H1 (cell line): ENCODE results near the gene C14orf119. TPM values are rescaled to one million over a fixed set of nuclear protein-coding genes. Genes with fewer than 3 reads are reported as not detected.

Experiments
- CTCF ChIA-PET: fragments of 300-600 bp; sonication (Branson Sonifier 250); formaldehyde crosslinking; loops from one replicate; lab custom pipeline; 2021; ENCODE audit not compliant: partially characterized antibody; lab: Charles Lee
- POLR2A ChIA-PET: fragments of 300-600 bp; sonication (Branson Sonifier 250); formaldehyde crosslinking; loops from one replicate; lab custom pipeline; 2021; ENCODE audit warnings: inconsistent platforms; ENCODE audit not compliant: partially characterized antibody; lab: Charles Lee
- DNase-seq, 2 experiments: peaks; one replicate each; pipeline versions ENCODE4 v3.0.0 to v3.0.0-alpha.2; 2010 to 2022; ENCODE audit warnings: low spot score in 2 of 2, low read depth in 1 of 2, mixed read lengths in 1 of 2
- FAIRE-seq: peaks from 2 replicates; lab custom pipeline; 2011; peaks lifted over from hg19 to GRCh38; lab: Jason Lieb, UNC
- H2AFZ ChIP-seq: 2 replicates; pipeline ENCODE4 v1.8.1; 2012; ENCODE audit warnings: low read length, inconsistent platforms
- H2AK5ac ChIP-seq: 2 replicates; pipeline ENCODE4 v1.6.1; 2013; ENCODE audit warnings: low read depth, low read length
- H2BK120ac ChIP-seq: replicated peaks from 2 replicates; pipeline ENCODE3; 2013; ENCODE audit warnings: low read depth, low read length, inconsistent platforms
- H2BK12ac ChIP-seq: 2 replicates; pipeline ENCODE4 v1.6.1; 2013; ENCODE audit warnings: low read depth, low read length
- H2BK15ac ChIP-seq: 2 replicates; pipeline ENCODE4 v1.6.1; 2013; ENCODE audit warnings: low read length
- H2BK20ac ChIP-seq: 2 replicates; pipeline ENCODE4 v1.6.1; 2013; ENCODE audit warnings: low read length
- H2BK5ac ChIP-seq: 2 replicates; pipeline ENCODE4 v1.6.1; 2013; ENCODE audit warnings: low read depth, low read length
- H3K14ac ChIP-seq: 2 replicates; pipeline ENCODE4 v1.6.1; 2013; ENCODE audit warnings: inconsistent platforms; ENCODE audit not compliant: insufficient read length
- H3K18ac ChIP-seq: 2 replicates; pipeline ENCODE4 v1.6.1; 2013; ENCODE audit warnings: low read length; ENCODE audit errors: extremely low read depth
- H3K23ac ChIP-seq: 2 replicates; pipeline ENCODE4 v1.6.1; 2013; ENCODE audit warnings: inconsistent platforms; ENCODE audit not compliant: insufficient read length
- H3K23me2 ChIP-seq: 2 replicates; pipeline ENCODE4 v1.6.1; 2013; ENCODE audit warnings: low read depth, low read length
- H3K27ac ChIP-seq: 2 replicates; pipeline ENCODE4 v1.6.1; 2011; ENCODE audit warnings: low read depth, low read length, inconsistent platforms
- H3K27me3 ChIP-seq, 4 experiments: replicated peaks in 1 of 4; 1 replicate in 1 of 4; 2 replicates in 3 of 4; pipeline versions ENCODE4 v1.6.1 to v1.8.1; 2011 to 2013; ENCODE audit warnings: low read length in 3 of 4, mild to moderate bottlenecking in 3 of 4, inconsistent platforms in 2 of 4, mixed read lengths in 2 of 4, moderate library complexity in 1 of 4; ENCODE audit not compliant: control insufficient read depth in 3 of 4, insufficient read depth in 3 of 4; ENCODE audit errors: extremely low read depth in 1 of 4
- H3K36me3 ChIP-seq, 4 experiments: 2 replicates each; pipeline versions ENCODE4 v1.6.1 to v1.8.1; 2011 to 2013; ENCODE audit warnings: mild to moderate bottlenecking in 4 of 4, low read length in 3 of 4, moderate library complexity in 2 of 4, control low read depth in 1 of 4, inconsistent platforms in 1 of 4; ENCODE audit not compliant: insufficient read depth in 4 of 4, control insufficient read depth in 2 of 4
- H3K4ac ChIP-seq: replicated peaks from 2 replicates; pipeline ENCODE3; 2013; ENCODE audit warnings: low read length, low read depth, mixed read lengths, inconsistent platforms; ENCODE audit not compliant: insufficient read length
- H3K4me1 ChIP-seq, 4 experiments: replicated peaks in 1 of 4; 1 replicate in 1 of 4; 2 replicates in 3 of 4; pipeline versions ENCODE4 v1.6.1 to v1.8.1; 2011 to 2013; ENCODE audit warnings: low read length in 3 of 4, inconsistent platforms in 2 of 4, mixed read lengths in 1 of 4; ENCODE audit not compliant: insufficient read depth in 4 of 4, control insufficient read depth in 3 of 4
- H3K4me2 ChIP-seq, 2 experiments: 2 replicates each; pipeline versions ENCODE4 v1.6.1 to v1.8.1; 2011 to 2013; ENCODE audit warnings: low read depth in 2 of 2, low read length in 2 of 2, control low read depth in 1 of 2, inconsistent platforms in 1 of 2, mild to moderate bottlenecking in 1 of 2; ENCODE audit not compliant: insufficient read depth in 1 of 2
- H3K4me3 ChIP-seq, 4 experiments: fragments of 200-600, 300-600 bp in 1 of 4; sonication (generic), shearing (Covaris generic), sonication (Bioruptor Twin) in 1 of 4; 2 replicates each; pipeline versions ENCODE4 v1.5.1 to v1.8.1; 2011 to 2016; ENCODE audit warnings: low read length in 4 of 4, low read depth in 3 of 4, control low read depth in 2 of 4, inconsistent platforms in 2 of 4, mild to moderate bottlenecking in 2 of 4, mixed read lengths in 1 of 4, moderate library complexity in 1 of 4; ENCODE audit not compliant: insufficient read depth in 2 of 4; ENCODE audit errors: extremely low read depth in 1 of 4
- H3K56ac ChIP-seq: replicated peaks from 2 replicates; pipeline ENCODE3; 2013; ENCODE audit warnings: low read depth, mild to moderate bottlenecking, mixed read lengths, low read length, inconsistent platforms; ENCODE audit not compliant: insufficient read length
- H3K79me1 ChIP-seq: 2 replicates; pipeline ENCODE4 v1.6.1; 2013; ENCODE audit warnings: low read depth, low read length, control low read depth
- H3K79me2 ChIP-seq, 2 experiments: 2 replicates each; pipeline versions ENCODE4 v1.6.1 to v1.8.1; 2012 to 2013; ENCODE audit warnings: low read length in 2 of 2, mild to moderate bottlenecking in 2 of 2, inconsistent platforms in 1 of 2; ENCODE audit not compliant: insufficient read depth in 2 of 2, control insufficient read depth in 1 of 2
- H3K9ac ChIP-seq, 4 experiments: replicated peaks in 1 of 4; 1 replicate in 1 of 4; 2 replicates in 3 of 4; pipeline versions ENCODE4 v1.6.1 to v1.8.1; 2011 to 2013; ENCODE audit warnings: low read depth in 3 of 4, low read length in 3 of 4, control low read depth in 2 of 4, mild to moderate bottlenecking in 2 of 4, moderate library complexity in 2 of 4, inconsistent platforms in 1 of 4; ENCODE audit errors: extremely low read depth in 1 of 4
- H3K9me3 ChIP-seq, 2 experiments: 2 replicates each; pipeline versions ENCODE4 v1.6.1 to v1.8.1; 2012 to 2013; ENCODE audit warnings: mild to moderate bottlenecking in 2 of 2, moderate library complexity in 2 of 2, control low read depth in 1 of 2, inconsistent platforms in 1 of 2, low read depth in 1 of 2, low read length in 1 of 2, mixed read lengths in 1 of 2; ENCODE audit not compliant: insufficient read depth in 2 of 2
- H4K20me1 ChIP-seq, 2 experiments: replicated peaks in 1 of 2; 2 replicates each; pipeline versions ENCODE3 to v1.8.1; 2011 to 2013; ENCODE audit warnings: inconsistent platforms in 2 of 2, low read length in 2 of 2, mild to moderate bottlenecking in 1 of 2; ENCODE audit not compliant: insufficient read depth in 2 of 2, control insufficient read depth in 1 of 2
- H4K5ac ChIP-seq: 2 replicates; pipeline ENCODE4 v1.6.1; 2013; ENCODE audit warnings: low read length, low read depth, mixed read lengths, inconsistent platforms; ENCODE audit not compliant: insufficient read length
- H4K8ac ChIP-seq: 2 replicates; pipeline ENCODE4 v1.8.0; 2013; ENCODE audit warnings: mild to moderate bottlenecking, moderate library complexity, low read length, inconsistent platforms; ENCODE audit not compliant: insufficient read depth; ENCODE audit errors: extremely low read depth
- H4K91ac ChIP-seq: replicated peaks from 2 replicates; pipeline ENCODE3; 2013; ENCODE audit warnings: low read length, mixed read lengths, inconsistent platforms; ENCODE audit not compliant: insufficient read length
- CEBPB ChIP-seq: IDR thresholded peaks from 2 replicates; pipeline ENCODE4 v1.6.1; 2012; ENCODE audit warnings: low read depth, low read length
- EP300 ChIP-seq, 2 experiments: IDR thresholded peaks; 1 replicate in 1 of 2; 2 replicates in 1 of 2; pipeline ENCODE4 v1.6.1; 2011 to 2012; ENCODE audit warnings: low read depth in 2 of 2, low read length in 2 of 2, mild to moderate bottlenecking in 2 of 2, borderline replicate concordance in 1 of 2, inconsistent platforms in 1 of 2, moderate library complexity in 1 of 2
- POU5F1 ChIP-seq: IDR thresholded peaks from 2 replicates; pipeline ENCODE4 v1.6.1; 2011; ENCODE audit warnings: low read depth, mild to moderate bottlenecking, low read length, moderate library complexity
- TBP ChIP-seq: IDR thresholded peaks from 2 replicates; pipeline ENCODE4 v1.6.1; 2011; ENCODE audit warnings: low read depth, low read length, improper control_type of control experiment
- WGBS, 2 experiments: shearing (Covaris generic) in 1 of 2; methylation state at CpG; one replicate each; pipeline versions ENCODE4 v1.1.6 to v1.1.7; 2013 to 2015; ENCODE audit warnings: low lambda C conversion rate in 2 of 2, mixed read lengths in 2 of 2, inconsistent platforms in 1 of 2, low coverage in 1 of 2, missing lambda C conversion rate in 1 of 2; ENCODE audit not compliant: insufficient replicate concordance in 2 of 2, insufficient coverage in 1 of 2, insufficient read length in 1 of 2; ENCODE audit errors: extremely low coverage in 1 of 2, missing lambda C conversion rate in 1 of 2; 5-methylcytosine and 5-hydroxymethylcytosine counted together
- polyA plus RNA-seq, 7 experiments: library from polyadenylated mRNA; depleted of rRNA in 3 of 7; stranded (reverse) in 5 of 7; unstranded in 2 of 7; fragments of >200 nt in 5 of 7; fragments of 200-250 nt in 2 of 7; gene quantifications; 1 replicate in 5 of 7; 2 replicates in 1 of 7; 4 replicates in 1 of 7; pipeline versions ENCODE4 v1.2.1 to v1.2.3, GENCODE V29; 2011 to 2013; ENCODE audit warnings: missing spikeins in 2 of 7, mixed read lengths in 2 of 7
- total RNA-seq: library from RNA; stranded (reverse); fragmentation: NEBNext Ultra II Directional; extraction: Animal tissue kit (Norgen Biotek cat#: 25700); gene quantifications from 2 replicates; pipeline ENCODE4 v1.2.1, GENCODE V29; 2021

The C14orf119 gene
- total and polyA plus RNA-seq, 2 of the 8 experiments (the other 6 are each of a cell fraction or from before 2014, with no cell fraction given) = 78.1 to 94.0 TPM

GRCh38 chr14:23139874-23140273, 44.6 kb downstream of the C14orf119 start:
- H4K8ac ChIP-seq = no peak overlapping the region
- WGBS, 2 experiments = 93% methylated on average over 2 of the region's 2 CpGs; no CpG with 5 or more reads in 1 of the 2 experiments
- H2AK5ac ChIP-seq = no peak overlapping the region
- no peaks in the 10 kb centered on the region for H3K9me3 ChIP-seq
- FAIRE-seq = no peak
- H3K79me1 ChIP-seq = no peaks in the 10 kb centered on the region
- no peak overlapping the region for H3K4me3 ChIP-seq
- no peak overlapping the region for H2BK20ac ChIP-seq
- no peak overlapping the region for H2AFZ ChIP-seq
- H2BK12ac ChIP-seq = no peak overlapping the region
- H3K27ac ChIP-seq = no peak overlapping the region
- H3K23ac ChIP-seq = no peak overlapping the region
- no peak overlapping the region for H3K18ac ChIP-seq
- H3K79me2 ChIP-seq = no peaks in the 10 kb centered on the region
- no peak overlapping the region for H3K9ac ChIP-seq
- H3K4me2 ChIP-seq = no peak overlapping the region
- no peak overlapping the region for H2BK5ac ChIP-seq
- H3K56ac ChIP-seq = no peak overlapping the region
- no peaks in the 10 kb centered on the region; the same call in 1 of the 2 replicates for H3K23me2 ChIP-seq
- H4K5ac ChIP-seq = no peak overlapping the region
- H3K36me3 ChIP-seq = peaks cover 10 to 55% (median 35%) of the 10 kb centered on the region in 4 experiments; a peak in 6 of 8 replicates
- no peak overlapping the region for H3K4ac ChIP-seq
- H2BK15ac ChIP-seq = no peak overlapping the region
- no peak overlapping the region for H2BK120ac ChIP-seq
- peaks cover 2 to 5% of the 10 kb centered on the region in 2 experiments for H4K20me1 ChIP-seq
- CTCF ChIA-PET = interaction anchor here (0.9 to 3.9 kb wide), 5 partner anchors 19 to 51 kb away, joined by 3 to 21 read pairs (median 6); no protein-coding TSS in a partner anchor
- DNase-seq = no peak
- no peaks in the 10 kb centered on the region for H3K27me3 ChIP-seq
- no peaks in the 10 kb centered on the region for H3K4me1 ChIP-seq
- no peak overlapping the region for H3K14ac ChIP-seq
- no peak overlapping the region for H4K91ac ChIP-seq
- POLR2A ChIA-PET = interaction anchor here (0.6 to 1.4 kb wide), 5 partner anchors 10 to 187 kb away, joined by 3 to 6 read pairs (median 3); no protein-coding TSS in a partner anchor
- TF ChIP-seq POU5F1 = no peak
- no peak for TF ChIP-seq CEBPB
- no peak for TF ChIP-seq EP300 (IDR thresholded peaks at IDR 0.05; ENCODE audit: borderline replicate concordance in 1 of 2, low read depth in 2 of 2, low read length in 2 of 2)
- no peak for TF ChIP-seq TBP
